OCI-LY7 (cell line): Measurements from ENCODE around the gene ZBTB16. TPM values are rescaled to one million over a fixed set of nuclear protein-coding genes. Genes with fewer than 3 reads are reported as not detected.

Experiments
- BruUV-seq: library from RNA; stranded (reverse); fragments of 400-500 nt; replicated peaks from 2 replicates; lab custom pipeline; 2021; lab: Mats Ljungman, UMichigan
- CTCF ChIA-PET: fragments of 300-600 bp; sonication (Branson Sonifier 250); formaldehyde crosslinking; loops from one replicate; lab custom pipeline; 2022; ENCODE audit warnings: antibody characterized with exemption; ENCODE audit not compliant: unreplicated experiment; lab: Charles Lee
- POLR2A ChIA-PET: fragments of 300-600 bp; sonication (Branson Sonifier 250); formaldehyde crosslinking; loops from one replicate; lab custom pipeline; 2022; ENCODE audit warnings: antibody characterized with exemption; lab: Charles Lee
- DNase-seq: peaks from one replicate; pipeline ENCODE4 v3.0.0-alpha.2; 2015; ENCODE audit warnings: low spot score
- H2AFZ ChIP-seq: fragments of 200-600 bp; sonication (generic), shearing (Covaris generic); 2 replicates; pipeline ENCODE4 v1.6.1; 2014; ENCODE audit warnings: mild to moderate bottlenecking, antibody characterized with exemption, low read length, moderate library complexity
- H3K27ac ChIP-seq: fragments of 200-600 bp; sonication (generic); 2 replicates; pipeline ENCODE4 v1.5.1; 2014; ENCODE audit warnings: mixed run types, low read depth, mild to moderate bottlenecking, moderate library complexity, low read length, inconsistent platforms; ENCODE audit not compliant: poor library complexity, severe bottlenecking
- H3K36me3 ChIP-seq: fragments of 200-600 bp; sonication (generic); 2 replicates; pipeline ENCODE4 v1.6.1; 2014; ENCODE audit warnings: mild to moderate bottlenecking, antibody characterized with exemption, low read length, moderate library complexity, mixed read lengths; ENCODE audit not compliant: insufficient read depth
- H3K4me1 ChIP-seq: fragments of 200-600 bp; sonication (generic); 2 replicates; pipeline ENCODE4 v1.5.1; 2014; ENCODE audit warnings: mild to moderate bottlenecking, low read length; ENCODE audit not compliant: insufficient read depth, poor library complexity, severe bottlenecking
- H3K4me2 ChIP-seq: fragments of 200-600 bp; sonication (generic); 2 replicates; pipeline ENCODE4 v1.6.1; 2014; ENCODE audit warnings: mild to moderate bottlenecking, low read length
- H3K4me3 ChIP-seq: fragments of 200-600 bp; sonication (generic); 2 replicates; pipeline ENCODE4 v1.5.1; 2014; ENCODE audit warnings: mild to moderate bottlenecking, low read depth, low read length; ENCODE audit not compliant: poor library complexity, severe bottlenecking
- H3K79me2 ChIP-seq: fragments of 200-600 bp; sonication (generic); 2 replicates; pipeline ENCODE4 v1.6.1; 2016; ENCODE audit warnings: low read depth, mild to moderate bottlenecking, low read length, moderate library complexity, mixed read lengths; ENCODE audit not compliant: insufficient read depth
- H3K9me2 ChIP-seq: fragments of 200-600 bp; sonication (generic); 2 replicates; pipeline ENCODE4 v1.6.1; 2016; ENCODE audit warnings: mild to moderate bottlenecking, low read length, mixed read lengths; ENCODE audit not compliant: insufficient read depth
- H3K9me3 ChIP-seq: fragments of 200-600 bp; sonication (generic); 2 replicates; pipeline ENCODE4 v1.6.1; 2014; ENCODE audit warnings: mild to moderate bottlenecking, mixed run types, low read length, mixed read lengths
- H4K20me1 ChIP-seq: fragments of 200-600 bp; sonication (generic); 2 replicates; pipeline ENCODE4 v1.6.1; 2014; ENCODE audit warnings: mild to moderate bottlenecking, antibody characterized with exemption, low read length, moderate library complexity, mixed read lengths; ENCODE audit not compliant: insufficient read depth
- CTCF ChIP-seq: fragments of 200-600 bp; sonication (generic); conservative IDR thresholded peaks from 2 replicates; pipeline ENCODE4 v1.5.1; 2014; ENCODE audit warnings: mild to moderate bottlenecking, antibody characterized with exemption, low read length, moderate library complexity, mixed read lengths
- EZH2phosphoT487 ChIP-seq: fragments of 200-600 bp; sonication (generic); IDR thresholded peaks from 2 replicates; pipeline ENCODE4 v1.6.1; 2018; ENCODE audit warnings: low read depth, borderline replicate concordance, mild to moderate bottlenecking, mixed run types, antibody characterized with exemption, low read length, moderate library complexity, mixed read lengths
- intact Hi-C: fragments of 100-400 bp; cut with micrococcal nuclease; formaldehyde crosslinking; loops from one replicate; pipeline ENCODE4 v1.10.0; 2022; ENCODE audit not compliant: unreplicated experiment
- total RNA-seq, 2 experiments: library from RNA; depleted of rRNA in 1 of 2; stranded (reverse); fragments of >200 nt in 1 of 2; shearing (Covaris generic) in 1 of 2; gene quantifications; 2 replicates each; pipeline ENCODE4 v1.2.3, GENCODE V29; 2014 to 2022

ZBTB16 gene
- total RNA-seq, 2 experiments from 2014 or later = not detected

- BruUV-seq = no TSS peak
- H3K9me2 ChIP-seq = no peaks in the 10 kb centered on the region
- H3K36me3 ChIP-seq = no peaks in the 10 kb centered on the region
- no peaks in the 10 kb centered on the region for H4K20me1 ChIP-seq
- ChIA-PET CTCF (no interaction called here), POLR2A (interaction anchor here (0.7 to 1.4 kb wide), 2 partner anchors 9 to 174 kb away, joined by 3 to 4 read pairs; no protein-coding TSS in a partner anchor)
- TF ChIP-seq EZH2phosphoT487 = no peak
- no peak for TF ChIP-seq CTCF
- H3K9me3 ChIP-seq = no peaks in the 10 kb centered on the region
- H3K4me2 ChIP-seq = no peak overlapping the region
- H3K79me2 ChIP-seq = no peaks in the 10 kb centered on the region
- intact Hi-C loops = no loop called here
- H2AFZ ChIP-seq = no peak overlapping the region
- DNase-seq = no peak
- H3K4me1 ChIP-seq = no peaks in the 10 kb centered on the region
- H3K27ac ChIP-seq = no peak overlapping the region
- no peak overlapping the region for H3K4me3 ChIP-seq
Measured at GRCh38 chr11:114200351-114201133, 141.0 kb downstream of the ZBTB16 start.

- Histone ChIP-seq H2AFZ (no peak overlapping the region), H3K4me3 (no peak overlapping the region), H3K9me2 (no peaks in the 10 kb centered on the region), H3K4me1 (no peaks in the 10 kb centered on the region), H3K9me3 (no peaks in the 10 kb centered on the region), H4K20me1 (no peaks in the 10 kb centered on the region), H3K36me3 (no peaks in the 10 kb centered on the region), H3K27ac (no peak overlapping the region), H3K4me2 (no peak overlapping the region), H3K79me2 (no peaks in the 10 kb centered on the region)
- BruUV-seq = no TSS peak
- ChIA-PET CTCF (no interaction called here), POLR2A (interaction anchor here (1.4 kb wide), 1 partner anchor 10 kb away, joined by 4 read pairs; no protein-coding TSS in a partner anchor)
- no peak for TF ChIP-seq CTCF
- no peak for DNase-seq
- intact Hi-C loops = no loop called here
Measured at GRCh38 chr11:114201219-114201618, 141.7 kb downstream of the ZBTB16 start.

GRCh38 chr11:114202011-114202609, 142.6 kb downstream of the ZBTB16 start:
- Histone ChIP-seq H3K4me1 (no peaks in the 10 kb centered on the region), H3K9me2 (no peaks in the 10 kb centered on the region), H2AFZ (no peak overlapping the region), H3K36me3 (no peaks in the 10 kb centered on the region), H3K79me2 (no peaks in the 10 kb centered on the region), H4K20me1 (no peaks in the 10 kb centered on the region), H3K4me2 (no peak overlapping the region), H3K4me3 (no peak overlapping the region), H3K27ac (no peak overlapping the region), H3K9me3 (no peaks in the 10 kb centered on the region)
- no peak for DNase-seq
- POLR2A ChIA-PET = interaction anchor here (1.4 kb wide), 1 partner anchor 10 kb away, joined by 4 read pairs; no protein-coding TSS in a partner anchor
- TF ChIP-seq CTCF (no peak), EZH2phosphoT487 (no peak)
- CTCF ChIA-PET = no interaction called here
- BruUV-seq = no TSS peak
- intact Hi-C loops = no loop called here
